Measurements from ENCODE around the gene ADARB2.
"Not testable (repeated sequence)": the region's sequence is repeated elsewhere in the genome, so short reads cannot be mapped to it uniquely, and the experiment has no call there.

The ADARB2 gene

GRCh38 chr10:1173091-1173490 lies 564.2 kb downstream of the ADARB2 start:
- DNase-seq, result no peak

- no peak for DNase-seq
These were observed 564.9 kb downstream of the ADARB2 start for GRCh38 chr10:1172256-1172984.

GRCh38 chr10:1171586-1171985 lies 565.7 kb downstream of the ADARB2 start:
- no peak for DNase-seq

- no peak for DNase-seq
These were observed 566.1 kb downstream of the ADARB2 start for GRCh38 chr10:1171182-1171581.

- no peak for DNase-seq
These were observed 566.5 kb downstream of the ADARB2 start for GRCh38 chr10:1170867-1171180.

- no peak for DNase-seq
These were observed 567.1 kb downstream of the ADARB2 start for GRCh38 chr10:1169981-1170866.

GRCh38 chr10:1169186-1169885 lies 568.0 kb downstream of the ADARB2 start:
- no peak for DNase-seq

GRCh38 chr10:1168763-1169162 lies 568.6 kb downstream of the ADARB2 start:
- DNase-seq, result no peak

GRCh38 chr10:1166828-1167275 lies 570.5 kb downstream of the ADARB2 start:
- DNase-seq, result no peak

GRCh38 chr10:1166101-1166827 lies 571.1 kb downstream of the ADARB2 start:
- no peak for DNase-seq

- DNase-seq, result no peak
These were observed 573.5 kb downstream of the ADARB2 start for GRCh38 chr10:1163831-1164230.

- DNase-seq, result no peak
These were observed 574.1 kb downstream of the ADARB2 start for GRCh38 chr10:1163204-1163660.

- DNase-seq, result no peak
These were observed 574.7 kb downstream of the ADARB2 start for GRCh38 chr10:1162481-1163203.

- DNase-seq, result not testable (repeated sequence)
These were observed 576.0 kb downstream of the ADARB2 start for GRCh38 chr10:1161315-1161673.

- no peak for DNase-seq
These were observed 576.6 kb downstream of the ADARB2 start for GRCh38 chr10:1160561-1161314.

GRCh38 chr10:1159131-1160061 lies 577.9 kb downstream of the ADARB2 start:
- peak; percentile 70 for DNase-seq

GRCh38 chr10:1158536-1158935 lies 578.8 kb downstream of the ADARB2 start:
- DNase-seq, result not testable (repeated sequence)

GRCh38 chr10:1158066-1158465 lies 579.3 kb downstream of the ADARB2 start:
- no peak for DNase-seq

- DNase-seq, result no peak
These were observed 579.8 kb downstream of the ADARB2 start for GRCh38 chr10:1157615-1157933.

GRCh38 chr10:1156921-1157614 lies 580.3 kb downstream of the ADARB2 start:
- DNase-seq, result no peak

Measured in suppressor macrophage treated with lipopolysaccharide for 4 hours (primary cell).